Kidney (tissue), 22 donors: ENCODE data around the gene SMIM17. TPM values are rescaled to one million over a fixed set of nuclear protein-coding genes. Genes with fewer than 3 reads are reported as not detected.

ENCODE experiments used
- DNase-seq, 5 donors: peaks; one replicate each; pipeline ENCODE4 v3.0.0-alpha.2; 2013 to 2020
- FAIRE-seq: peaks from 2 replicates; lab custom pipeline; 2012; peaks lifted over from hg19 to GRCh38; lab: Jason Lieb, UNC
- H3K27ac ChIP-seq, 2 donors: one replicate each; pipeline ENCODE4 v1.7.0; 2013; ENCODE audit warnings: low read depth in 2 of 2, low read length in 2 of 2, inconsistent platforms in 1 of 2
- H3K27me3 ChIP-seq: one replicate; pipeline ENCODE4 v1.7.1; 2013; ENCODE audit warnings: low read length, inconsistent platforms; ENCODE audit not compliant: control insufficient read depth, insufficient read depth
- H3K36me3 ChIP-seq, 3 donors: one replicate each; pipeline versions ENCODE4 v1.7.0 to v1.7.1; 2013; ENCODE audit warnings: low read length in 3 of 3, control low read depth in 1 of 3, inconsistent platforms in 1 of 3; ENCODE audit not compliant: insufficient read depth in 3 of 3, control insufficient read depth in 2 of 3
- H3K4me1 ChIP-seq, 3 donors: one replicate each; pipeline versions ENCODE4 v1.7.0 to v1.7.1; 2013; ENCODE audit warnings: low read length in 3 of 3, inconsistent platforms in 1 of 3, low read depth in 1 of 3; ENCODE audit not compliant: control insufficient read depth in 2 of 3, insufficient read depth in 2 of 3
- H3K4me3 ChIP-seq, 3 donors: one replicate each; pipeline versions ENCODE4 v1.7.0 to v1.8.1; 2013; ENCODE audit warnings: low read length in 3 of 3, control low read depth in 1 of 3, inconsistent platforms in 1 of 3
- H3K9ac ChIP-seq, 3 donors: one replicate each; pipeline versions ENCODE4 v1.7.0 to v1.7.1; 2013; ENCODE audit warnings: low read length in 3 of 3, control low read depth in 1 of 3, inconsistent platforms in 1 of 3
- H3K9me3 ChIP-seq, 3 donors: one replicate each; pipeline versions ENCODE4 v1.7.0 to v1.7.1; 2013; ENCODE audit warnings: low read length in 3 of 3, control low read depth in 1 of 3, inconsistent platforms in 1 of 3; ENCODE audit not compliant: control insufficient read depth in 2 of 3, insufficient read depth in 1 of 3
- CTCF ChIP-seq: IDR thresholded peaks from 3 replicates; pipeline ENCODE4 v1.5.1; 2012; ENCODE audit warnings: mild to moderate bottlenecking, moderate library complexity, borderline replicate concordance; ENCODE audit not compliant: insufficient read depth; ENCODE audit errors: extremely low read depth
- intact Hi-C: fragments of 100-400 bp; cut with DNase I; formaldehyde crosslinking; loops from one replicate; pipeline ENCODE4 v1.11.1; 2022
- long read RNA-seq, 10 donors: library from polyadenylated mRNA in 1 of 10; unstranded in 1 of 10; transcript quantifications; one replicate each; pipeline ENCODE4 v2.0.0 and lab custom pipeline, GENCODE V29; 2021 to 2026
- polyA plus RNA-seq: library from polyadenylated mRNA; stranded (reverse); fragments of 350-450 nt; fragmentation: Illumina TruSeq; extraction: RNeasy Lipid Tissue Mini Kit (QIAGEN cat#74804); gene quantifications from one replicate; pipeline ENCODE4 v1.2.3, GENCODE V29; 2014; ENCODE audit warnings: low read depth, low replicate concordance; ENCODE audit not compliant: insufficient read depth
- total RNA-seq: library from RNA; stranded (reverse); fragmentation: NEBNext Ultra II Directional; extraction: Animal tissue kit (Norgen Biotek cat#: 25700); gene quantifications from one replicate; pipeline ENCODE4 v1.2.1, GENCODE V29; 2021
- donor health status: control.
- donor health status: control.
- donor health status: control.
- donor health status: control.
- donor health status: control.
- donor health status: DM: yes; HTN: yes; CAD: no.
- donor health status: Normal renal cell carcinoma (clear cell type).

The SMIM17 gene
- 0.47 TPM for total RNA-seq
- not detected for polyA plus RNA-seq
- long read RNA-seq, donor 1, result 0 reads
- long read RNA-seq, donor 2, result 0 reads
- long read RNA-seq, donor 3, result 0 reads
- long read RNA-seq, donor 4, result 0 reads
- long read RNA-seq, donor 5, result 0 reads
- long read RNA-seq, donor 6, result 0 reads
- long read RNA-seq, donor 7, result 0 reads
- long read RNA-seq, donor 8, result 0 reads
- long read RNA-seq, donor 9, result 0 reads
- long read RNA-seq, donor 10, result 0 reads

- H3K27ac ChIP-seq, result no peak within 1 kb of the TSS
- H3K9ac ChIP-seq, result no peak within 1 kb of the TSS
- H3K27me3 ChIP-seq, result peaks cover 6% of the 10 kb centered on the region
- no peaks in the 10 kb centered on the region for H3K36me3 ChIP-seq
- peaks cover 0 to 7% (median 0%) of the 10 kb centered on the region in 3 donors for H3K9me3 ChIP-seq
- H3K4me1 ChIP-seq, result no peaks in the 10 kb centered on the region
- no peak for TF ChIP-seq CTCF
- FAIRE-seq (no peak), DNase-seq (no peak)
- intact Hi-C loops, result no loop called here
- no peak within 1 kb of the TSS for H3K4me3 ChIP-seq
These were observed at the start of gene SMIM17 for GRCh38 chr19:56642711-56643459. SMIM17 (plus strand) TSS chr19:56643159; CDS start chr19:56645668, 2,509 bp downstream.

- no peak for TF ChIP-seq CTCF
- H3K27me3 ChIP-seq, result no peaks in the 10 kb centered on the region
- intact Hi-C loops, result no loop called here
- no peak overlapping the region for H3K9ac ChIP-seq
- no peaks in the 10 kb centered on the region for H3K36me3 ChIP-seq
- no peak overlapping the region for H3K27ac ChIP-seq
- FAIRE-seq, result no peak
- H3K4me3 ChIP-seq, result peak overlapping the region; percentile 83 to 97 (median 94)
- H3K4me1 ChIP-seq, result peaks cover 4 to 10% (median 8%) of the 10 kb centered on the region in 3 donors
- DNase-seq, result no peak
- H3K9me3 ChIP-seq, result peaks cover 0 to 4% (median 0%) of the 10 kb centered on the region in 3 donors
These were observed 48.5 kb upstream of the SMIM17 start for GRCh38 chr19:56594446-56594782.

- Histone ChIP-seq H3K36me3 (no peaks in the 10 kb centered on the region), H3K27ac (peak within 1 kb of the TSS in 1 of 2 donors; percentile 77), H3K4me1 (peaks cover 4 to 10% (median 8%) of the 10 kb centered on the region in 3 donors), H3K4me3 (peak within 1 kb of the TSS; percentile 94 to 100 (median 97)), H3K27me3 (no peaks in the 10 kb centered on the region), H3K9ac (peak within 1 kb of the TSS; percentile 79 to 99 (median 92)), H3K9me3 (peaks cover 0 to 3% (median 0%) of the 10 kb centered on the region in 3 donors)
- no peak for TF ChIP-seq CTCF
- intact Hi-C loops, result no loop called here
- DNase-seq, result peak; percentile 94 to 97 (median 96)
- no peak for FAIRE-seq
These were observed 48.0 kb upstream of the SMIM17 start, which contains the start of gene ZNF71 for GRCh38 chr19:56594783-56595547. ZNF71 (plus strand) TSS chr19:56595302; CDS start chr19:56601559, 6,257 bp downstream.
